Omental fat pad (tissue), 4 donors: ENCODE data around the gene DKKL1. TPM values are rescaled to one million over a fixed set of nuclear protein-coding genes. Genes with fewer than 3 reads are reported as not detected.

Source experiments
- ATAC-seq: fragments of 150-250 bp; one replicate; pipeline ENCODE4 v1.9.1; 2016; ENCODE audit warnings: mild to moderate bottlenecking, moderate library complexity; ENCODE audit not compliant: low FRiP score
- DNase-seq: peaks from one replicate; pipeline ENCODE4 v3.0.0-alpha.2; 2019; ENCODE audit warnings: low spot score
- total RNA-seq, 4 donors: library from RNA; depleted of rRNA; stranded (reverse); fragments of >200 nt; gene quantifications; one replicate each; pipeline ENCODE4 v1.1.0, GENCODE V29; 2016
- TF ChIP-seq, protein P1 (sequence below), 3 donors: fragments of 450-650 bp; IDR thresholded peaks; one replicate each; pipeline ENCODE4 v1.5.1; 2016 to 2017; ENCODE audit warnings: antibody characterized with exemption in 3 of 3, mild to moderate bottlenecking in 3 of 3, moderate library complexity in 2 of 3

DKKL1 gene
- total RNA-seq, 4 donors from 2014 or later: not detected

- ATAC-seq (no peak), DNase-seq (no peak)
- TF ChIP-seq, protein P1, sequence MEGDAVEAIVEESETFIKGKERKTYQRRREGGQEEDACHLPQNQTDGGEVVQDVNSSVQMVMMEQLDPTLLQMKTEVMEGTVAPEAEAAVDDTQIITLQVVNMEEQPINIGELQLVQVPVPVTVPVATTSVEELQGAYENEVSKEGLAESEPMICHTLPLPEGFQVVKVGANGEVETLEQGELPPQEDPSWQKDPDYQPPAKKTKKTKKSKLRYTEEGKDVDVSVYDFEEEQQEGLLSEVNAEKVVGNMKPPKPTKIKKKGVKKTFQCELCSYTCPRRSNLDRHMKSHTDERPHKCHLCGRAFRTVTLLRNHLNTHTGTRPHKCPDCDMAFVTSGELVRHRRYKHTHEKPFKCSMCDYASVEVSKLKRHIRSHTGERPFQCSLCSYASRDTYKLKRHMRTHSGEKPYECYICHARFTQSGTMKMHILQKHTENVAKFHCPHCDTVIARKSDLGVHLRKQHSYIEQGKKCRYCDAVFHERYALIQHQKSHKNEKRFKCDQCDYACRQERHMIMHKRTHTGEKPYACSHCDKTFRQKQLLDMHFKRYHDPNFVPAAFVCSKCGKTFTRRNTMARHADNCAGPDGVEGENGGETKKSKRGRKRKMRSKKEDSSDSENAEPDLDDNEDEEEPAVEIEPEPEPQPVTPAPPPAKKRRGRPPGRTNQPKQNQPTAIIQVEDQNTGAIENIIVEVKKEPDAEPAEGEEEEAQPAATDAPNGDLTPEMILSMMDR (IDR thresholded peaks at IDR 0.05): no peak
Measured at GRCh38 chr19:49413348-49413747, 49.7 kb downstream of the DKKL1 start.

DNA sequence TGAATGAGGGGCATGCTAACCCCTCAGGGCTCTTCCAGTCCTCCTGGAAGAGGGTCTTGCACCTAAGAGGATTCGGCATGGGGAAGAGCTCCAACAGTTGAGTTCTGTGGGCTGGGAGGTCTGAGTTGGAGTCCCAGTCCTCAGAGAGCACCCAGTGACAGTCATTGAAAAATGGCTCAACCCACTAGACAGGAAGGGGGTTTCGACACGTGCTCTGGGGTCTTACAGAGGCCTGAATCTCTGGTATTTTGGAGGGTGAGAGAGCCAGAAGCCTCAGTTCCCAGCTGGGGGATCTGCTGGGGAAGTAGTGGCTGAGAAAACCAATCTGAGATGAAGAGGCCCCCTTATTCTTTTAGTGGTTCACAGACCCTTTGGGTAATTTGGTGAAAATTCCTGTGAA is 50.6 kb downstream of the DKKL1 start:
- no peak for ATAC-seq
- TF ChIP-seq, protein P1 (IDR thresholded peaks at IDR 0.05): no peak
- DNase-seq: no peak

DNA sequence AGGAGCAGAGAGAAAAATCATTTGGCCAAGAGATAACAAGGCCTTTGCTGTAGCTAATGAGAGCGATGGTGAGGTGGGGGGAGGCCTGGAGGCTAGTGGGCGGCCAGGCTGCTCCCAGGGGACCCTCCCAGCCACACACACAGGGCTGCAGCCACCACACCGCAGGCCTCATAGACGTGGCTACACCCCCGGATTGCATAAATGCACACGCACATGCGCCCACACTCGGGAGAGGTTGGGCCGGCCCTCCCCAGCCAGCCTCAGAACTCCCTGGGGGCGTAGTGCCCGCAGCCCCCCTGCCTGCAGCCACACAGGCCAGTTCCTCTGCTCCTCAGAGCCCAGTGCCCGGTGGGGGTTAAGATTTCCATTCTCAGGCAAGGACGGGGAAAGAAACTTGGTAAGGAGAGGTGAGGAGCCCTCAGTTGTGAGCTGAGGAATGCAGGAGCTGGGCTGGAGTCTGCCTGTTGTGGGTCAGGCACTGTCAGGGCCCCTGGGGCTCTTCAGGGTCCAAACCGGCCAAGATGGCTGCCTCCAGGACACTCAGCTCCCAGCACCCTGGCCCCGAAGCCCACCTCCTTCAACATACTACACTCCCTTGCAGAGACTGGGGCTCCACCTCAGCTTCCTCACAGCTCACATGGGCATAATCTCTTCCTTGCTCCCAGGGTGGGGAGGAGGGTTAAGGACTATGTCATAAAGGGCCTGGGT is 51.6 kb downstream of the DKKL1 start:
- TF ChIP-seq, protein P1 (IDR thresholded peaks at IDR 0.05): no peak
- DNase-seq: no peak
- no peak for ATAC-seq

- TF ChIP-seq, protein P1 (IDR thresholded peaks at IDR 0.05): no peak
- no peak for ATAC-seq
- DNase-seq: no peak
Measured at GRCh38 chr19:49415810-49416200, 52.1 kb downstream of the DKKL1 start.

GRCh38 chr19:49417088-49417487 is 53.4 kb downstream of the DKKL1 start:
- no peak for DNase-seq
- TF ChIP-seq, protein P1 (IDR thresholded peaks at IDR 0.05): no peak
- ATAC-seq: no peak

DNA sequence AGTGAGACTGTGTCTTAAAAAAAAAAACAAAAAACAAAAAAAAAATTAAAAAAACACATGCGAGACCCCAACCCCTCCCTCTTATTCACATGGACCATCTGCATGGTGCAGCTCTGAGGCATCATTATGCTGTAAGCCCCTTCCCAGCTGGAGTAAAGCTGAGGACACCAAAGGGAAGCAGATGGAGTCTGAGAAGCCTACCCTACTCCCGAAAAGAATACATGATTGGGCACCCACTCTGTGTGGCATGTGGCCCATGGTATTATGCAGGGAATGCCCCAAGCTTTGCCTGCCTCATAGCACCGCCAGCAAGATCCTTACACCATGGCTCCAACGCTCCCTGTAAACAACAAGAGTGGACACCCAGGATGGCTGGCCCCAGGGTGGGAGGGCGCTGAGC is 54.8 kb downstream of the DKKL1 start:
- ATAC-seq (no peak), DNase-seq (no peak)
- TF ChIP-seq, protein P1 (IDR thresholded peaks at IDR 0.05): no peak

DNA sequence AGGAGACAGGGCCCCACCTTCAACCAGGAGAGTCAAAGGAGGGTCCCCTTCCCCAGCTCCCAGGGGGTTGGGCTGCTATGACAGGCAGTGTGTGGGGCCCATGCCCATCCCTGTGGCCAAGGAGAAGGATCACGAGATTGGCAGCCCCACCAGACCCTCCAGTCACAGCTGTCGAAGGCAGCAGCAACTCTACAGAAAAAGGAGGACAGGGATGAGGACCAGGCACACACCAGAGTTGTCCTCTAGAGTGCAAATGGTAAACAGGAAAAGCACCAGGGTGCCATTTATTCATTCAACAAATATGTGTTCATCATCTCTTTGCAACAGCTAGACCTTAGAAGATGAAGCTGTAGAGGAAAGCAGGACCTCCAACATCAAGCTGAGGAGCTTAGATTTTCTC is 55.5 kb downstream of the DKKL1 start:
- ATAC-seq (no peak), DNase-seq (no peak)
- TF ChIP-seq, protein P1 (IDR thresholded peaks at IDR 0.05): no peak
